ENCODE results near the gene QRICH1.

Gene QRICH1

GRCh38 chr3:48991851-48992545, 101.9 kb downstream of the QRICH1 start:
- no peak for DNase-seq

DNA sequence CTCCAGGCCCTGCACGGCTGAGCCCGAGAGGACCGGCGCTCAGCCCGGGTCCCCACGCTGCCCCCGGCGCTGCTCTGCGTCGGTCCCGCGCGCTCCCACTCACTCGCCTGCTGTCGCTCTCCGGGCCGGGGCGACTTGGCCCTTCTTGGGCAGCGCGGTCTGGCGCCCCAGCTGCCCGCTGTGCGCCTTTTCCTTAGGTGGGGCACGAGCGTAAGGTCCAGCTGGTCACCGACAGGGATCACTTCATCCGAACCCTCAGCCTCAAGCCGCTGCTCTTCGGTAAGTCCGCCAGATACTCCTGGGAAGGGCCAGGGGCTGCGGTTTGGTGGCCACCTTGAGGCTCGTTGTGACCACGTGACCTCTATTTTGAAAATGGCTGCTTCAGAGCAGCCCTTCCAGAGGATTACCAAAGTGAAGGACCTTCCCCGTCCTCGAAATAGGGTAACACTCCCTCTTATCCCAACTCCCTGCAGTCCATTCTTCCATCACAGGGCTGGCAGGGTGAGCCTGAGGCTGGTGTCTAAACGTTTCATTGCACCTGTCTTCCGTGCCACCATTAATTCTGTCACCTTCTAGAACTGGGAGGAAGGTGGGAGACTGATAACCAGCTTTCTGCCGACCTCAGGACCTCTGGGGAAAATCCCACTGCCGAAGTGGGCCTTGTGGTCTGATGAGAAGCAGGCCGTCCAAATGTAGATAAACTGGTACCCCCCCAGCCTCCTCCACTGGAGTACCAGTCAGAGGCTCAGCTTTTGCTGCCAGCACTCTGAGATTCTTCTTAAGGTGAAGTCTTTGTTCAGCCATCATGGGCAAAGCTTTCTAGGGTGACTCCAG, 103.0 kb downstream of the QRICH1 start:
- DNase-seq = peak; percentile 59

GRCh38 chr3:48989796-48990635, 103.9 kb downstream of the QRICH1 start, which contains the start of gene P4HTM:
Gene P4HTM (plus strand): TSS chr3:48990241. CDS start chr3:48990257, 16 bp downstream.
- peak; percentile 85 for DNase-seq

DNA sequence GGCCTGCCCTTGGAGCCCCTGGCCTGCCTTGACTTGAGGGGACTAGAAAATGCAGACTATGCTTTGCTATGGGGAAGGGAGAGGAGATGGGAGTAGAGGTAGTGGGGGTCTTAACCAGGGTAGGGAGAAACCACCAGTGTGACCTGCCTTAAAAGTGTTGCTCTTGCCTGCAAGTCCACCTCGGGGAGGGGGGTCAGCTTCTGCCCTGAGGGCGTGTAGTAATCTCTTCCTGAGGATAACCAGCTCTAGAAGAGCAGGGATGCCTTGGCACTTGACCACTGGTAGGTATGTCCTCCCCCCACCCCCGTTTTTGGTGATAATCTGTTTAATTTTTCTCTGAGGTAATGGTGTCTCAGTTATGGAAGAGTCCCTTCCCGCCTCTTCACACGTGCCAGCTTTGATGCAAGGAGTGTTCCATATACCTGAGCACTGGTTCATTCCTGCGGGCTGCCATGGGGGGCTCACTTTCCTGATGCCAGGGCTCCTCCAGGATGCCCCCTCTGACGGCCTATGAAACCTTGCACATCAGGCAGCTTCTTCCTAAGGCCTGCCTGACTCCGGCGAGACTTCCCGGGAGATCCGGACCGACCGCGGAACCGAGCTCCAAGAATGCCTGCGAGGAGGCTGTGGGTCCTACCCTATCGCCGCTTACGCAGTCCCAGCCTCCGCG, 104.6 kb downstream of the QRICH1 start:
- DNase-seq = no peak

DNA sequence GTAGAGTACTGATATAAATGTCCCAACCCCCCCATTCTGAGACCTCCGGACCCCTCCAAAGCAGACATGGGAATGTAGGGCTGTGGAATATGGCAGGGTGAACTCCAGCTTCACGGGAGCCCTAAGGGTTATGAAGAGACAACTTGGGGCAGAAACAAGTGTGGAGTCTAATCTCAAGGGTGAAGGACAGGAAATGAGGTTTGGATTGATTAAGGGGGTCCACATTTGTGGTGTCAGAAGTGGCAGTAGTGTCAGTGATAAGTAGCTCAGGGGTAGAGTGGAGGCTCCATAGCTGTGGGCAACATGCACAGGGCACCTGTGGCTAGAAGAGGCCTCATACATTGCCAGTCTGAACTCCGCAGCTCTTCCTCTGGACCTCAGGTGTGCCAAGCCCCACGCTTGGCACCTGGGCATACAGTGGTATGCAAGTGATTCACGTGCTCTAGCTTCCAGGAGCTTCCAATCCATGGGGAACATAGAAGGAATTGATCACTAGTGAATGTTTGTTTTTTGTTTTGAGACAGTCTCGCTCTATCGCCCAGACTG, 108.0 kb downstream of the QRICH1 start:
- no peak for DNase-seq

GRCh38 chr3:48984663-48985062, 109.2 kb downstream of the QRICH1 start:
- no peak for DNase-seq

DNA sequence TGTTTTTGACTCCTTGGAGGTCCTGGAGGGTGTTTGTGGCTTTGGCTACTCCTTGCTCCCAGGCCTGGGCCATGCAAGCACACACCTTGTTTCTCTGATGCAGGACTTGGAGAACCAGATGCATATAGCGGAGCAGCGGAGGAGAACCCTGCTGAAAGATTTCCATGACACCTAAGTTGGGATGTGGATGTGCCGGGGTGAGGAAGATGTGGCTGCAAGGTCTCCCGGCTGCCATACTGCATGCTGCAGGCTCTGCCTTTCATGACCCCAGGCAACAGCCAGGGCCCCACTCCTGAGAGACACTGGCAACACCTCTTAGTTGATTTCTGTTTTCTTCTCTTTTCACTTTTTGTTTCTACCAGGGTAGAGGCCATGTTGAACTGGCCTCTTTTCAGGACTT, 110.8 kb downstream of the QRICH1 start:
- DNase-seq = no peak

GRCh38 chr3:48982686-48983085, 111.2 kb downstream of the QRICH1 start:
- DNase-seq = no peak

GRCh38 chr3:48982016-48982415, 111.9 kb downstream of the QRICH1 start:
- DNase-seq = no peak

GRCh38 chr3:48980295-48980694, 113.6 kb downstream of the QRICH1 start:
- no peak for DNase-seq

Measured in OCI-M1 (cell line).